CD4-positive, alpha-beta T cell treated with Interleukin-12 subunit alpha and Interleukin-12 subunit beta, for 1 hour (primary cell): ENCODE data around the gene APRT.
"Not testable (repeated sequence)": the region's sequence is repeated elsewhere in the genome, so short reads cannot be mapped to it uniquely, and the experiment has no call there.

Experiments used
- DNase-seq: peaks from one replicate; pipeline ENCODE4 v3.0.0-alpha.2; 2020

The APRT gene

DNA sequence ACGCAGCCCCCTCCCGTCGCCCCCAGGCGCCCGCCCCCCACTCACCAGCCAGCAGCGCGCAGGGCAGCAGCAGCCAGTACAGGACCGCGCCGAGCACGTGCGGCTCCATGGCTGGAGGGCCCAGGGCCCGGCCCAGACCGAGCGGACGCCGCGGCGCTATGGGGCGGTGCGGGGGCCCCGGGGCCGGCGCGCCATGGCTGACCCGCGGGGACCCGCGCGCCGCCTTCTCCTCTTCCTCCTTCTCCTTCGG lies 26.9 kb downstream of the APRT start:
- DNase-seq, result no peak

DNA sequence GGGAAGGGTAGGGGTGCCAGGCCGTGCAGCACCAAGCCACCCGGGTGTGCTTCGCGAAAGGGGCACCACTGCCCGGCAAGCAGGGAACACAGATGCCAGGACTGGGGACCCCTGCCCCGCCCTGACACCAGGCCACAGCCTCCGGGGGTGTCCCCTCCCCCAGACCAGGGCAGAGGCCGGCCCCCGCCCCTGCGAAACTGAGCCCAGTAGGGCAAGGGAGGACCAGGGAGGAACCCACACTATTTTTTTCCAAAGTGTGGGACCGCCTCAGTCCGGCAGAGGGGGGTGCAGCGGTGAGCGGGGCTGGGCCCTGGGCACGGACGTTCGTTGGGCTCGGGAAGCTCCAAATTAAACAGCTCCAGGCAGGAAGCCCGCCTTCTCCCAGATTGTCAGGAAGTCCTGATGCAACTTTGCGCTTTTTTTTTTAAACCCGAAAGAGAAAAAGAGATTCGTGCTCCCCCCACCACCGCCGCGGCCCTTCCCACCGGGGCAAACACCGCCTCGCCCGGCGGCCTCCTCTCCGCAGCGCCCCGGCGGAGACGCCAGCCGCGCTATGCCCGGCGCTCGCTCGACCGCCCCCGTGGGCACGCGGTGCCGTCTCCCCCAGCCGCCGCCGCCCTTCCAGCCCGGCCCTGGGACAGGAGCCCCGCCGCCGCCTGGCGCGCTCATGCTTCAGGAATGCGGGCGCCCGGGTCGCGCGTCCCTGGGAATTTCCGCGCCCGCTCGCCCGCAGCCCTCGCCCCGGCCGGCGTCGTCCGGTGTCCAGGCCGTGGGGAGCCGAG lies 27.5 kb downstream of the APRT start:
- DNase-seq, result peak; percentile 40

DNA sequence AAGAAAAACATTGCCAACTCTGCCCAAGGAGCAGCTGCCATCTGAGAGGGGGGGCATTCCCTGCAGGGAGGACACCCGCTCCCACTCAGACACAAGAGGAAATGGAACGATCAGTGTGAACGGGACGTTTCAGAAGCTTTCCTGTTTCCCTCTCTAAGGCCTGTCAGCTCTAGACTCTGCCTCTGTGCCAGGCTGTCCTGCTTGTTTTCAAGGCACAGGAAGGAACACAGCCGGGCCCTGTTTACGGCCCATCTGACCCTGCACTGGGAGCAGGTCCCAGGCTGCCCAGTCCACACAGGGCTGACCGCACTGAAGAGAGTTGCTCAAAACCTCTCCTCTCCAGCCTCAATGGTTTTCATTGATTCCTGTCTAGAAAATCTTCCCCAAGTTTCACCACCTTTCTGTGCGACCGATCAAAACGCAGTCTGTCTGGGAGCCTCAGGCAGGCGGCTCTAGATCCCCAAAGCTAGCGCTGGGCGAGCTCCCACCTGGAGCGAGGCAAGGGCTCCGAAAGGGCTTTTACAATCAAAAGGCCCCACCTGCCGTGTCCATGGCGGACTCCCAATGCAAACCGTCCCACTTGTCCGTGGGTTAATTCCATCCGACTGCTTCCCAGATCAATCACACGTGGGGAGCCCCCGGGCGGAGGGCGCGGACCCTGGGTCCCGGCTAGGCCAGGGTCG lies 28.2 kb downstream of the APRT start:
- DNase-seq, result no peak

DNA sequence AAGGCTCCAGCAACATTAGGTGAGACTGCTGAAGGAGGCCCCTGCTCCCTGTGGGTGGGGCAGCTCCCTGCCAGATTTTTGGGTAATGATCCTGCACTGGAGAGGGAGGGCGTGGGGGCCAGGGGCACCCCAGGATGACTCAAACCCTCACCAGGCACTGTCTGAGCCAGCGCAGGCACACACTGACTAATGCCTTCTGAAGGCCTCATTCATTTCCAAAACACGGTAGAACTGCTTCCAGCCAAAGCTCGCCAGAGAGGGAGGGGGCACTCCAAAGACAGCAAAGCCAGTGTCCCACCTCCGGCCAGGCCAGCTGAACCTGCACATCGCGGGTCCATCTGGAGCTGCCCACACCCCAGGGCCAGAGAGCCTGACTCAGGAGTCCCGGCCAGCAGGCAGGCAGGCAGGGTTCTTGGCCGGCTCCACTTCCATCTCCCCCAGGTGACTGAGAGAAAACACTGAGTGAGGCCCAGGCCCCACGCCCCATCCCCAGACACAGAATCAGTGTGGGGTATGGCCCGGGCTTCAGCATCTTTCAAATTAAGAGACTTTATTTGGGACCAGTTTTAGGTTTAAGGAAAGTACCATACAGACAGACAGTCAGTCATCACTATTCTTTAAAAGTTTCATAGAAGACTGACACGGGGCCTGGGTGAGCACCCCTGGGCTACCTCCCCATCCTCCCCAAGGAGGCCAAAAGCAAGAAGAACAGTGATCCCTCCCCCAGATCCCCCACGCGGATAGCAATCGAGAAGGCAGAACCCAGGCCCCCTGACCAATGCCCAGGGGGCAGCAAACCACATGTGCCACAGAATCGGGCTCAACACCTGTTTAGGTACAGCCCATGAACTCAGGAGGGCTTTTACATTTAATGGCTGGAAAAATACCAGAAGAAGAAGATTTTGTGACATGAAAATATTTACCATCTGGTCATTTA lies 29.0 kb downstream of the APRT start:
- peak; percentile 42 for DNase-seq

DNA sequence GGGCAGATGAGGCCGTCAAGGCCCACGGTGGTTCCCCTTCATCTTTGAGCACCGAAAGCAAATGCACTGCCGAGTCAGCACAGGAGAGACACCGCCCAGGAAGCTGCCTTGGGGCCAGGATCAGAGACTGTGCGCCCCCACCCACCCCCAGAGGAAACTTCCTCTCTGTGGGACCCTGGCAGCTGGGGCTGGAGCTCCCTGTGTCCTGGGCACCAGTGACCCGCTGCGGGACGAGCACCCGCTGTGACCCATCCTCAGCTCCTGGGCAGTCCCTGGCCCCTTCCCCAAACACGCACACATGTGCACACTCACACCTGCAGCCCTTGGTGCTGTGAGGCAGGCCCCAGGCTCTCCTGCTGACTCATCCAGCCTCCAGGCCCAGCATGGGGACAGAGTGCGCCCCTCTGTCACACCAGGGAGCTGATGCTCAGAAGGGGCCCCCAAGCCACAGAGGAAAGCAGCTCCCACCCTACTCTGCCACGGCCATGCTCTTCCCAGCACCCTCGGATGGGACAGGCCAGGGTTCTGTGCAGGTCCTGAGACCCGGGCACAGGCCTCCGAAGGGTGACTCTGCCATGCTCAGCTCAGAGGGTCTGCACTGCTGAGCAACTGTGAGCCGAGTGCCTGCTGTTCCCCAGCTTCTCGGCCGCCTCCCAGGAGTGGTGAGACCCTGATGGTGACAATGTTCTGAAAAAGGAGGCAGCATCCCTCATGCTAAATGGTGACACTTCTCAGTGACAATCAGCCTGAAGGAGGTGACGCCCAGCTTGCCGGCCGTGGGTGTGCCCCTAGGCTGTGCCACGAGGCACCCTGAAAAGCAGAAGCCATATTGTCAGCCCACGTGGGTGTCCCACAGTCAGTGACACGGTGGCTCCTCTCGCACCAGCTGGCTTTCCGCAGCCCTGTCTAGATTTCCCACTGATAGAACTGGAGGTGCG lies 30.3 kb downstream of the APRT start:
- peak; percentile 74 for DNase-seq

DNA sequence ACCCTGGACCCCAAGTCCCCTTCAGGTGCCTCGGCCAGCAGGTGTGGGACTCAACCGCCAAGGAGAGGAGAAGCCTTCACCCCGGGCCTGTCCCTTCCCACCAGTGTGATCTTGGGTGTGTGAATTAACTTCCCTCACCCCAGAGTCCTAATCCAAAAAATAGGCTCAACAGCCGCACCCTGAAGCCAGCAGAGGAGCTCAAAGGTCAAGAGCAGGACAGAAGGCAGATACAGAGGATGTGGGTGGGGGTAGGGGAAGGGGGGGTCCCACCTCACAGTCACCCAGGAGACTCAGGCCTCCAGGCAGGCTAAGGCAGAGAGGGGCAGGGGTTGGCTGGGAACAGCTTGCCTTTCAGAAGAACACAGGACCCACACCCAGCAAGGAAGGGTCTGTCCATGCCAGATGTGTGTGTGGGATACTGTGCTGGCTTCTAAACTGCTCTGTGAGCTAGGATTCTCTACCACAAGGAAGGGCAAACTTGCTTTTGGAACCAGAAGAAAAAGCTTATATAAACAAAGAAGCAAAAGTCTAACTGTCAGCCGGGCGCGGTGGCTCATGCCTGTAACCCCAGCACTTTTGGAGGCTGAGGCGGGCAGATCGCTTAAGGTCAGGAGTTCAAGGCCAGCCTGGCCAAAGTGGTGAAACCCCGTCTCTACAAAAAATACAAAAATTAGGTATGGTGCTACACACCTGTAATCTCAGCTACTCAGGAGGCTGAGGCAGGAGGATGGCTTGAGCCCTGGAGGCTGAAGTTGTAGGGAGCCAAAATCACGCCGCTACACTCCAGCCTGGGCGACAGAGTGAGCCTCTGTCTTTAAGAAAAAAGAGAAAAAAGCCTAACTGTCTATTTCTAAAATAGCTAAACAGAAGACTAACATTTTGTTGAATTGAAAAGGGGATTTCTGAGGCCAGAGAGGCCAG lies 31.3 kb downstream of the APRT start:
- DNase-seq, result no peak

DNA sequence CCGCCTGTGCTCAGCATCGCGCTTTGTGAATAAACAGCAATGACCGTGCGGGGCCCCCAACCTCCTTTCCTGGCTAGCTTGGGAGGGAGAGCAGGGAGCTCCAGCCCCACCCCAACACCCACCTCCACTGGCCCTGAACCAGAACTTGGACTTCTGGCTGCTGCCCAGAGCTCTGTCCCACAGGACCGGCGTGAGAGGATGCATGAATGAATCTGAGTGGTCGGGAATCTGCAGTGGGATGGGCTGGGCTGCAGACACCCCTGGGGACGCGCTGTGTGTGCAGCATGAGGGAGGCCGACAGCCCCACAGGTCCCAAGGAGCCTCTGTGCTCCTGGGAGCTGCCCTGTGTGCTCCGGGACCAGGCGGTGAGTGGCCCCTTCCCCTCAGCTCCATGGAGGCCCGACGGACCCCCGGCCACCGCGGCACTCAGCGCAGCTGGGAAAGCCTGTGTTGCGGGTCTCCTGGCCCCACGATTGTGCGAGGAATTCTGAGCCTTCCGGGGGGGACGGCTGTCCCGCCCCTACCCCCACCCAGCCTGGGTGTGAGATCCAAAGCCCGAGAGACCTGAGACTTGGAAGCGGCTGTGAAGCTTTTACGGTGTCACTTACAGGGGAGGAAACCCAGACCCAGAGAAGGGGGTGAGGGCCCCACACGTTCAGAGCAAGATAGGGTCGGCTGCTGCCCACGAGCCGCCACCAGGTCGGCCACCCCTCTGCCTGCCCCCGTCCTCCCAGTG lies 32.2 kb downstream of the APRT start:
- DNase-seq, result no peak

DNA sequence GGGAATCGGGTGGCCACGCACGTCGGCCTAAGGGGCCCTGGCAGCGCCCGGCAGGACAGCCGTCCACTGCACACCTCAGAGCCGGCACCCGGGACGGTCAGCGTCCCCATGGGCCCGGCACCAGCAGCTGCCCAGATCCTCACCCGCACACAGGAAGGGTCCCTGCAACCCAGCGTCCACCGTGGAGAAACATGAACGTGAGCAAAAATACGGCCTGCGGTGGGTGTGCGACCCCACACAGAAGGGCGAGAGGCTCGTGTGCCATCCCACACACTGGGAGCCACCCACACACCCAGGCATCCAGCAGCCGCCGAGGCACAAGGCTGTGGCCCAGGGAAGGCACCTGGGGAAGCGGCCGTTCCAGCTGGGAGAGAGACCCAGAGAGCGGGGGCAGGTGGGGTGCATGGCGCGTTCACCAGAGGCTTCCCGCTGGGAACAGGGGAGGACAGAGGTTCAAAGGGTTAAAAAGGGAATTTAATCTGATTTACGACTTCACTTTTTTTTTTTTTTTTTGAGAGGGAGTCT lies 33.1 kb downstream of the APRT start:
- no peak for DNase-seq

DNA sequence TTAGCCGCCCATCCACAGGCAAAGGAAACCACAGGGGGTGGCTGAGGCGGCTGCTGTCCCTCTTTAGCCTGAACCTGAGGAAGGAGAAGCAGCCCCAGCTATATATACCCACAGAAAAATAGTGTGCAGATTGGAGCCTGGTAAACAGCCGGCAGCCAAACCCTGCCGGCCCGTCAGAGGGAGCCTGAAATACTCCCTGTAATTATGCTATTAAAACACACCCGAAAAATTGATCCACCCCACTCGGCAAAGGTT lies 33.5 kb downstream of the APRT start:
- DNase-seq, result no peak

DNA sequence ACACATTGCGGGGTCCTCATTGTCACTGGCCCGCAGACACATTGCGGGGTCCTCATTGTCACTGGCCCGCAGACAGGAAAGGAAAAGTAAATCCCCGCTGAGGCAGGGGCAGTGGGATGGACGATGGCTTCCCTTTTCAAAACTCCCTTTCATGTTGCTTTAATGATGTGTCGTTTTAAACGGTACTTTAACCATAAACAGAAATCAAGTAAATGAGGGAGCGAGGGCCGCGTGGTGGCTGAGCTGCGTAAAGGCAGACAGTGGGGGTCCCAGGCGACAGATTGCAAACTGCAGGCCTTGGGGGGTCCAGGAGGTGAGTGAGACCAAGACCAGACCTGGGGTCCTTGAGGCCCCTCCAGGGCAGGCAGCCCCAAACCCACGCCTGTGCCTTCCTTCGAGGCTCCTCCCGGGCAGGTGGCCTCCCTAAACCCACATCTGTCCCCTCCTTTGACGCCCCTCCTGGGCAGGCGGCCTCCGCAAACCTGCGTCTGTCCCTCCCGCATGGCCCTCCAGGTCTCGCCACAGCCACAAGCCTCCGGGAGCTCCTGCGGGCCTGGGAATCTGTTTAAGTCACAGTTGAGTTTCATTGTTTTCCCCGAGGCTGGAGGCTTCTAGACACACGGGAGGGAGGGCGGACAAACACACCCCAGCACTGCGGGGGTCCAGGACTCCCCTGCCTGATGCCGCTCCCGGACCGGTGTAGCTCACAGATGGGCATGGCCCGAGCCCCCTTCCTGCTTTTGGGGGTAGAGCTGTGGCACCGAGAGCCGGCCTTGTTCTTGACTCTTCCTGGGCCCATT lies 34.1 kb downstream of the APRT start:
- DNase-seq, result no peak

DNA sequence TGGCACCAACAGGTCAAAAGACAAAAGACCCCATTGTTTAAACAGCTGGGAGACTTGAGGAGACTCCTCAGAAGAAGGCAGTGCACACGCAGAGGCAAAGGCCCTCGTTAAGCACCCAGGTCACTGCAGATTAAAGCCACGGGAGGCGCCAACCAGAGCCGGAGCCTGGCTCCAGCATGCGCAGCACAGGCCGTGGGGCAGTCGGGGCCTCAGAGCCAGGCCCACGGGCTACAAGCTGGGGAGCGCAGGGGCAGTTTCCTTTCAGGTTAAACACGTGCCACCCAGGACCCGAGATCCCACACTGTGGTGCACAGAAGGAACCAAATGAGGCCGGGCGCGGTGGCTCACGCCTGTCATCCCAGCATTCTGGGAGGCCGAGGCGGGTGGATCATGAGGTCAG lies 35.9 kb downstream of the APRT start:
- DNase-seq, result no peak

DNA sequence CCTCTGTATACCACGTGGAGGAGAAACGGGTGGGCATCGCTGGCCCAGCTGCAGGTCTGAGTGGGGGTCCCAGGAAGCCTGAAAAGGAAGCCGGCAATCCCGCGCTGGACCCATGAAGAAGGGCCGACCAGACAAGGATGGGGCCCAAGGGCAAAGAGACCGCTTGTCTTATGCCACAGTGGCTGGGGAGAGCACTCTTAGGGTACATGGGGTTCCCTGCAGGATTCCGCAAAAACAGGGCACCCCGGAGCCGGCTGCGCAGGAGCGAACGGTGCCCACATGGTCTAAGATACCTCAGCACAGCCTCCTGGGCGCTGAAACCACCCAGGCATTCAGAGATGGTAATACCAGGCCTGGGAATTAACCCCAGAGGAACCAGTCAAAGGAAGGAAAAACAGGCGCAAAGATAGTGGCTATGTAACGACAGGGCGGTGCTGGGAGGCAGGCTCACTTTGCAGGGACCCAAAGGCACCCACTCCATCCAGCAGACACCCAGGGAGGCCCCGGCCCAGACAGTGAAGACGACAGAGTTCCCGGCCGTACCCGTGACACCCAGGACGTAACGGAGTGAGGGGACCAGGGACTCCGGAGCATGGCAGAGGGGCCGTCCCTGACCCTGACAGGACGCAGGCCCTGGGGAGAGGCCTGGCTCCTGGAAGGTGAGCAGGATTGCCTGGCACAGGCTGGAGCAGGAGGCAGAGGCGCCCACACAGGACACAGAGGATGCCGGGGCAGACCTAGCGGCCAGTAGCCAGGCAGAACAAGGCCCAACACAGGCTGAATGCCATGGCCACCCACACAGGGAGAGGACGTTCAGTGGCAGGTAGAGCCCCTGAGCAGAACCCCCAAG lies 37.0 kb downstream of the APRT start:
- no peak for DNase-seq

DNA sequence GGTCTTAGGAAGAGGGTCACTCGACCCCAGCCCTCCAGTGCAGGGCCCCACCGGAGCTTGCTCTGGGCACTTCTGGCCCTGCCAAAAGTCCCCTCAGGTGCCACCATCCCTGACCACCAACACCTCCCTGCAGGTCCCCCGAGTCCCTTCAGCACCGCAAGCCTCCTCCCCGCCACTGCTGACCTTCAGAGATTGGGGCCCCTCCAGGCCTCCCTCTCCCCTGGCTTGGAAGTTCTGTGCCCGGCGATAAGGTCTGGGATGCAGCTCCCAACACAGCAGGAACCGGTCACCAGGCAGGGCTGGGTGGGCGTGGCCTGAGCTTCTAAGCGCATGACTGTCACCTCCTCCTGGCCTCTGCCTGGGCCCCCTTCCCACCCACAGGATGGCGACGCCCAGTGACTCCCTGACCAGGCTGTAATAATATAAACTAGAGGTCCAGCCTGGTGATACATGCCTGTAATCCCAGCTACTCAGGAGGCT lies 37.9 kb downstream of the APRT start:
- no peak for DNase-seq

DNA sequence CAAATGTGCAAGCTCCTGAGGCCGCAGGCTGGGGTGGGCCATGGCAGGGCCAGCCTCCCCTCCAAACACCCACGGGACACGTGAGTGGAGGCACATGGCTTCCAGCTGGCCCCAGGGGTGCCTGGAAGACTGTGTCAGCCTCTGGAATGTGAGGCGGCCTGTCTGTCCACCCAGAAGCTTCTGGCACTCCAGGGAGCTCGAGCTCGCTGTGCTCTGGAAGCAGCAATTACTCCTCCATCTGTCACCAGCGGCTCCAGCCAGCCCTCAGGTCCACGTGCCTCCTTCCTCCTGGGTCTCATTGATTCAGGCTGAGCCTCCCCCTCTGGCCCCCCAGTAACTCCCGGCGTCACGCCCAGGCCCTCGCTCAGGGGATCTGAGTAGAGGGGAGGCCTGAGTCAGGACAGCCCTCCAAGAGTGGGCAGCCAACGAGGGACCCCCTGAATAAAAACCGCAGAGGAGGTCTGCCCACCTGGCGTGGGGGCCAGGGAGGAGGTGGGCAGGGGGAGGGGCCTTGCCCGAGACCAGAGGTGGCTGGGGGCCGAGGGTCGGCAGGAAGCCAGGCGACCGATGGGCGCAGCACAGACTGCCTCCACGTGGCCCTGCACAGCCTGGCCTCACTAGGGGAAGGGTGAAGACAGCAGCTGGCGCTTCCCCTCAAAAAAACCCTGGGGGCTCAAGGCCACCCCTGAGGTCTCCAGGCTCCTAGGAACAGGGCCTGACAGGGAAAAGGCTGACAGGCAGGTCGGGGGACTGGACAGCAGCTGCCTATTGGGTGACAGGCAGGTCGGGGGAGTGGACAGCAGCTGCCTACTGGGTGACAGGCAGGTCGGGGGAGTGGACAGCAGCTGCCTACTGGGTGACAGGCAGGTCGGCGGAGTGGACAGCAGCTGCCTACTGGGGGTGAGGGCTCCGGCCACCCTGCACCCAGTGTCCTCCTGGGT lies 38.6 kb downstream of the APRT start:
- no peak for DNase-seq

DNA sequence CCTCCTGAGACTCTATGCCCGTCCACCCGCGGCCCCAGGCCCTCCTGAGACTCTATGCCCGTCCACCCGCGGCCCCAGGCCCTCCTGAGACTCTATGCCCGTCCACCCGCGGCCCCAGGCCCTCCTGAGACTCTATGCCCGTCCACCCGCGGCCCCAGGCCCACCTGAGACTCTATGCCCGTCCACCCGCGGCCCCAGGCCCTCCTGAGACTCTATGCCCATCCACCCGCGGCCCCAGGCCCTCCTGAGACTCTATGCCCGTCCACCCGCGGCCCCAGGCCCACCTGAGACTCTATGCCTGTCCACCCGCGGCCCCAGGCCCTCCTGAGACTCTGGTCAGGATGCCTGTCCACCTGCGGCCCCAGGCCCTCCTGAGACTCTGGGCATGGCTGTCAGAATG lies 39.9 kb downstream of the APRT start:
- not testable (repeated sequence) for DNase-seq

DNA sequence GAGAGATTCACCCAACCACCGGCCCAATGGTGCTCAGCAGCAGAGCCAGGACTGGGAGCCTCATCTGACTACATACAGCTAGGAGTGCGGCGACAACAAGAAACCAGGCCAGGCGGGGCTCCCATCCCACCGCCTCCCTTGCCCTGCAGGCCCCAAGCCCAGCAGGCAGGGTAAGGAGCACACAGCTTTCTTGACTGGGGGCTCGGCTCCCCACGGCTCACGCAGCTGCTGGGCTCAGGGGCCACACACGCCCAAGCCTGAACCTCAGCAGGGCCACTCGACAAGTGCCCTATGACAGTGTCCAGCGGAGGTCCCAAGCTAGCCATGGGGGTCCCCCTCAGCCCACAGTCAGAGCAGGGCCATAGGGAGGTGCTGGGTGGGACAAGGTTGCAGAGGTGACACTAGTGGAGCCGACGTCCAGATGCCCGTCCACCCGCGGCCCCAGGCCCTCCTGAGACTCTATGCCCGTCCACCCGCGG lies 40.4 kb downstream of the APRT start:
- DNase-seq, result no peak
